ENCODE measurements around the gene COL2A1.

The COL2A1 gene

DNA sequence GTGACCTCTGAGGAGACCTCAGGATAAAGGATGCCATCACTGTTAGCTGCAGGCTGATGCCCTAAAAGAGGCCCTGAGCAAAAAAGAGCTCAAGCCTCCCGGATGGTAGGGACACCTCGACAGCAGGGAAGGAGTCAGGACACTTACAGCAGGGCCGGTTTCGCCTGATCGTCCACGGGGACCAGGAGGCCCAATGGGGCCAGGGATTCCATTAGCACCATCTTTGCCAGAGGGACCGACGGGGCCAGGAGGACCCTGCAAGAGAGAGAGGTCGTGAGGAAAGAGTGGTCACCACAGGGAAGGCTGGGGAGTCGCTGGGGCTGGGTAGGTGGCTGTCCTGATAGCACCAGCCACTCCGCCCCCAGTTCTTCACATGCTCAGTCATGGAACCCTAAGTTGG lies 28.5 kb downstream of the COL2A1 start:
- CTCF ChIA-PET, result interaction anchor here (1.1 kb wide), 1 partner anchor 12 kb away, joined by 3 read pairs; no protein-coding TSS in a partner anchor
- POLR2A ChIA-PET, result interaction anchor here (0.6 to 1.4 kb wide), 4 partner anchors 9 to 207 kb away, joined by 3 to 4 read pairs (median 3); partner anchors contain the start of gene VDR
- TF ChIP-seq BHLHE40 (IDR thresholded peaks at IDR 0.05; ENCODE audit: borderline replicate concordance), result no peak
- no peak for TF ChIP-seq FOXM1 (IDR thresholded peaks at IDR 0.05; ENCODE audit: borderline replicate concordance)
- TF ChIP-seq ELF4 (IDR thresholded peaks at IDR 0.05), result no peak
- TF ChIP-seq HDGF (IDR thresholded peaks at IDR 0.05; ENCODE audit: borderline replicate concordance), result no peak
- no peak for TF ChIP-seq NFRKB (IDR thresholded peaks at IDR 0.05)
- TF ChIP-seq L3MBTL2 (conservative IDR thresholded peaks at IDR 0.05), result no peak
- no peak for TF ChIP-seq SUZ12 (IDR thresholded peaks at IDR 0.05)
- TF ChIP-seq CTBP1 (IDR thresholded peaks at IDR 0.05; ENCODE audit: borderline replicate concordance), result no peak

DNA sequence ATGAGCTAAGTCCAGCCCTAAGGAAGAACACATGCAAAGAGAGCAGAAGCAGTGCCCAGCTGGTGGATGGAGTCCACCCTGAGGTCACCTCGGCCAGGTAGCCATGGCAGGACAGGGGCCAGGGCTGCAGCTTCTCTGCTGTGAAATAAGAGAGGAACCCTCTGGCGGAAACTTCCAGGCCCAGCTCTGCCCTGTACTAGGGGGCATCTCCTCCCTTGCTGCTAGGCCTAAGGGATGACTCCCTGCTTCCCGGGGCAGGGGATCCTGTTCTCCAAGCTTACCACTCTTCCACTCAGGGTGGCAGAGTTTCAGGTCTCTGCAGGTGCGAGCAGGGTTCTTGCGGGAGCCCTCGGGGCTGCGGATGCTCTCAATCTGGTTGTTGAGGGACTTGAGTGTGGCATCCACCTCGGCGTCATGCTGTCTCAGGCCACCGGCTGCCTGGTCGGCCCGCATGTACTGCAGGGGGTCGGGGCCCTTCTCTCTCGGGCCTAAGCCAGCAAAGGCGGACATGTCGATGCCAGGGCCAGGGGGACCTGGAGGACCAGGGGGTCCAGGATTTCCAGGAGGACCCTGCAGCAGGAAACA lies 29.1 kb downstream of the COL2A1 start:
- ChIA-PET CTCF (interaction anchor here (1.1 to 1.3 kb wide), 2 partner anchors 11 to 13 kb away, joined by 3 to 6 read pairs; no protein-coding TSS in a partner anchor), POLR2A (interaction anchor here (1.3 to 1.4 kb wide), 2 partner anchors 9 to 11 kb away, joined by 4 to 5 read pairs; no protein-coding TSS in a partner anchor)
- no peak for TF ChIP-seq HDGF (IDR thresholded peaks at IDR 0.05; ENCODE audit: borderline replicate concordance)
- no peak for TF ChIP-seq FOXA1 (IDR thresholded peaks at IDR 0.05)
- no peak for TF ChIP-seq ZNF384 (IDR thresholded peaks at IDR 0.05)
- no peak for TF ChIP-seq SP1 (IDR thresholded peaks at IDR 0.05)
- TF ChIP-seq ELF4 (IDR thresholded peaks at IDR 0.05), result no peak
- TF ChIP-seq BHLHE40 (IDR thresholded peaks at IDR 0.05; ENCODE audit: borderline replicate concordance), result no peak
- no peak for TF ChIP-seq FOXK2 (IDR thresholded peaks at IDR 0.05)
- no peak for TF ChIP-seq SUZ12 (IDR thresholded peaks at IDR 0.05)
- TF ChIP-seq L3MBTL2 (conservative IDR thresholded peaks at IDR 0.05), result no peak
- no peak for TF ChIP-seq ARNT (IDR thresholded peaks at IDR 0.05)
- TF ChIP-seq PKNOX1 (IDR thresholded peaks at IDR 0.05), result no peak
- TF ChIP-seq FOXM1 (IDR thresholded peaks at IDR 0.05; ENCODE audit: borderline replicate concordance), result no peak
- TF ChIP-seq NFRKB (IDR thresholded peaks at IDR 0.05), result no peak
- no peak for TF ChIP-seq LEF1 (IDR thresholded peaks at IDR 0.05; ENCODE audit: borderline replicate concordance)
- no peak for TF ChIP-seq CTBP1 (IDR thresholded peaks at IDR 0.05; ENCODE audit: borderline replicate concordance)
- TF ChIP-seq TARDBP (IDR thresholded peaks at IDR 0.05), result no peak
- no peak for DNase-seq (ENCODE audit: extremely low spot score)

More for the DNA sequence above, 28.5 kb downstream of the COL2A1 start:
- no peak for DNase-seq (ENCODE audit: extremely low spot score)

- DNase-seq (ENCODE audit: extremely low spot score), result no peak
- TF ChIP-seq ARNT (IDR thresholded peaks at IDR 0.05) (no peak), L3MBTL2 (conservative IDR thresholded peaks at IDR 0.05) (no peak)
- CTCF ChIA-PET, result interaction anchor here (1.3 kb wide), 1 partner anchor 12 kb away, joined by 6 read pairs; no protein-coding TSS in a partner anchor
- POLR2A ChIA-PET, result no interaction called here
Measured at GRCh38 chr12:47973870-47974269, 30.4 kb downstream of the COL2A1 start.

- ChIA-PET POLR2A (no interaction called here), CTCF (no interaction called here)
- DNase-seq (ENCODE audit: extremely low spot score), result no peak
Measured at GRCh38 chr12:47972895-47973294, 31.4 kb downstream of the COL2A1 start.

DNA sequence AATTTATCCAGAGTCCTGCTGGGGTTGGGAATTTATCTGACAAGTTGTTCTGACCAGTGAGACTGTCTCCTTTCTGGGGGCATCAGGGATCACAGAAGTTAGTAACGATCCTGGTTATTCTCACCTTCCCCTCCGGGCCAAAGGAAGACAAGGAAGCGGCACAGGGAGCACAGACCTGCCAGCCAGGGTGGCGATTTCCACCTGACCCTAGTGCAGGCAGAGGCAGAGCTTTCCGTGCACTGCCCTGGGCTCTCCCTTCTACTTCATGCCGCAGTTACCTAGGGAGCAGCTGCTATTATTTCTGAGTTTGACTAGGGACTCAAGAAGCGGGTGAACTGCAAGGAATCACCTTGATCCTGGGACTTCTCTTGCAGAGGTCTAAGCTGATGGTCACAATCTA lies 33.4 kb downstream of the COL2A1 start:
- POLR2A ChIA-PET, result no interaction called here
- CTCF ChIA-PET, result interaction anchor here (0.5 to 1.3 kb wide), 3 partner anchors 21 to 782 kb away, joined by 3 to 4 read pairs (median 3); partner anchors contain the start of gene VDR
- TF ChIP-seq BHLHE40 (IDR thresholded peaks at IDR 0.05; ENCODE audit: borderline replicate concordance) (no peak), L3MBTL2 (conservative IDR thresholded peaks at IDR 0.05) (no peak), ARNT (IDR thresholded peaks at IDR 0.05) (no peak), LEF1 (IDR thresholded peaks at IDR 0.05; ENCODE audit: borderline replicate concordance) (no peak), FOXK2 (IDR thresholded peaks at IDR 0.05) (no peak), FOXA1 (IDR thresholded peaks at IDR 0.05) (no peak), FOXM1 (IDR thresholded peaks at IDR 0.05; ENCODE audit: borderline replicate concordance) (no peak), ELF4 (IDR thresholded peaks at IDR 0.05) (no peak), NFRKB (IDR thresholded peaks at IDR 0.05) (no peak), TARDBP (IDR thresholded peaks at IDR 0.05) (no peak), ZNF384 (IDR thresholded peaks at IDR 0.05) (no peak), SUZ12 (IDR thresholded peaks at IDR 0.05) (no peak), PKNOX1 (IDR thresholded peaks at IDR 0.05) (no peak), SP1 (IDR thresholded peaks at IDR 0.05) (no peak), HDGF (IDR thresholded peaks at IDR 0.05; ENCODE audit: borderline replicate concordance) (no peak), CTBP1 (IDR thresholded peaks at IDR 0.05; ENCODE audit: borderline replicate concordance) (no peak)
- no peak for DNase-seq (ENCODE audit: extremely low spot score)

More at GRCh38 chr12:47972895-47973294, 31.4 kb downstream of the COL2A1 start:
- no peak for TF ChIP-seq ELF4 (IDR thresholded peaks at IDR 0.05)
- TF ChIP-seq L3MBTL2 (conservative IDR thresholded peaks at IDR 0.05), result no peak
- TF ChIP-seq BHLHE40 (IDR thresholded peaks at IDR 0.05; ENCODE audit: borderline replicate concordance), result no peak
- TF ChIP-seq FOXK2 (IDR thresholded peaks at IDR 0.05), result no peak
- no peak for TF ChIP-seq TARDBP (IDR thresholded peaks at IDR 0.05)

- TF ChIP-seq LEF1 (IDR thresholded peaks at IDR 0.05; ENCODE audit: borderline replicate concordance), result no peak
- DNase-seq (ENCODE audit: extremely low spot score), result no peak
- CTCF ChIA-PET, result interaction anchor here (1.2 to 1.3 kb wide), 2 partner anchors 20 to 65 kb away, joined by 3 read pairs; partner anchors contain the start of gene VDR
- POLR2A ChIA-PET, result interaction anchor here (0.7 to 1.2 kb wide), 3 partner anchors 9 to 18 kb away, joined by 3 to 5 read pairs (median 3); no protein-coding TSS in a partner anchor
Measured at GRCh38 chr12:47969845-47970244, 34.4 kb downstream of the COL2A1 start.
